Measurements from ENCODE around the gene MET. TPM values are rescaled to one million over a fixed set of nuclear protein-coding genes. Genes with fewer than 3 reads are reported as not detected.
"Not testable (repeated sequence)": the region's sequence is repeated elsewhere in the genome, so short reads cannot be mapped to it uniquely, and the experiment has no call there.

Gene MET
- 4.9 TPM for polyA plus RNA-seq (2013, experiment 1 of 2)
- polyA plus RNA-seq (2013, experiment 2 of 2): 5.7 TPM

DNA sequence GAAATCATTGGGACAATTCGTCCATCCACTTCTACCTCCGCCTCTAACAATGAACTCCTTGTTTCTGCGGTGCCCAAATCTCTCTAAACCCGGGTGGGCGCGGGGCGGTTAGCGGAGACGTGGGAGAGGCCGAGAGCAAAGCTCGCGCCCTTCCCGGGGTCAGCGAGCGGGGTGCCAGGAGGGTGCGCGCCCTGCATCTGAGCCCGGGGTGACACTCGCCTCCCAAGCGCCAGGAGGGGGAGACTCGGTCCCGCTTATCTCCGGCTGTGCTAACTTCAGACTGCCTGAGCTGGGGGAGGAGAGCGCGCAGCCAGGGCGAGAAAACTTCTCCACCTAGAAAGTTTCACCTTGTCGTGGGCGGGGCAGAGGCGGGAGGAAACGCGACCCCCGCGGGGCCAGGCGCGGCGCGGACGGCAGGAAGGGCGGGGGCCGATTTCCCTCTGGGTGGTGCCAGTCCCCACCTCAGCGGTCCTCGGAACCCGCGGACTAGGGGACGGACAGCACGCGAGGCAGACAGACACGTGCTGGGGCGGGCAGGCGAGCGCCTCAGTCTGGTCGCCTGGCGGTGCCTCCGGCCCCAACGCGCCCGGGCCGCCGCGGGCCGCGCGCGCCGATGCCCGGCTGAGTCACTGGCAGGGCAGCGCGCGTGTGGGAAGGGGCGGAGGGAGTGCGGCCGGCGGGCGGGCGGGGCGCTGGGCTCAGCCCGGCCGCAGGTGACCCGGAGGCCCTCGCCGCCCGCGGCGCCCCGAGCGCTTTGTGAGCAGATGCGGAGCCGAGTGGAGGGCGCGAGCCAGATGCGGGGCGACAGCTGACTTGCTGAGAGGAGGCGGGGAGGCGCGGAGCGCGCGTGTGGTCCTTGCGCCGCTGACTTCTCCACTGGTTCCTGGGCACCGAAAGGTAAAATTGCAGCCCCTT lies at the start of gene MET:
Gene MET, plus strand, starts transcription at position 516 of the 915 bp plus-strand sequence. CDS start 26,889 bp downstream, outside the sequence.
- 1% methylated on average over 101 of the region's 101 CpGs for WGBS
- Histone ChIP-seq H3K27me3 (ENCODE audit: insufficient read depth, low read length) (peaks cover 46% of the 10 kb centered on the region), H3K4me1 (ENCODE audit: insufficient read depth, low read length) (peaks cover 22% of the 10 kb centered on the region), H3K27ac (ENCODE audit: low read depth, low read length) (no peak within 1 kb of the TSS), H3K9me3 (ENCODE audit: insufficient read depth, low read depth, low read length) (no peaks in the 10 kb centered on the region), H3K36me3 (ENCODE audit: insufficient read depth, low read length) (no peaks in the 10 kb centered on the region), H3K4me3 (ENCODE audit: low read length) (peak within 1 kb of the TSS; percentile 81), H3K9ac (ENCODE audit: low read depth, low read length) (peak within 1 kb of the TSS; percentile 72)

DNA sequence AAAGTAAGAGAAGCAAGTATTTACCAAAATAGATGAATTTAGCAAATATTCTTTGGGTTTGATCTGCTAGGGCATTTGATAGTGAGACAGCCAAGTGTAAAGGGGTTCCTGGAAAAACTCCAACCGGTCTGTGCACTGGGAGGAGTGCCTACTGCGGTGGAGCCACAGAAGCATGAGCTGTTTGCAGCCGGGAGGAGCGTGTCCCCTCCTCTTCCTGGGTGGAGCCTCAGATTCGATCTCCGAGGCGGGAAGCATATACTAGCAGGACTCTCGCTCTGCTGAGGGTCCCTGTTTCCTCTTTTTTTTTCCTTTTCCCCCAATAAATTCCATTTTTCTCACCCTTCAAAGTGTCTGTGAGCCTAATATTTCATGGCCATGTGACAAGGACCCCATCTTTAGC lies 45.1 kb upstream of the MET start:
- no peaks in the 10 kb centered on the region for H3K36me3 ChIP-seq (ENCODE audit: insufficient read depth, low read length)
- no peak overlapping the region for H3K9ac ChIP-seq (ENCODE audit: low read depth, low read length)
- peaks cover 5% of the 10 kb centered on the region; the same call in 1 of the 2 replicates for H3K4me1 ChIP-seq (ENCODE audit: insufficient read depth, low read length)
- H3K4me3 ChIP-seq (ENCODE audit: low read length): no peak overlapping the region
- no peak overlapping the region for H3K27ac ChIP-seq (ENCODE audit: low read depth, low read length)
- H3K27me3 ChIP-seq (ENCODE audit: insufficient read depth, low read length): no peaks in the 10 kb centered on the region
- WGBS: 94% methylated on average over 8 of the region's 8 CpGs
- no peaks in the 10 kb centered on the region for H3K9me3 ChIP-seq (ENCODE audit: insufficient read depth, low read depth, low read length)

DNA sequence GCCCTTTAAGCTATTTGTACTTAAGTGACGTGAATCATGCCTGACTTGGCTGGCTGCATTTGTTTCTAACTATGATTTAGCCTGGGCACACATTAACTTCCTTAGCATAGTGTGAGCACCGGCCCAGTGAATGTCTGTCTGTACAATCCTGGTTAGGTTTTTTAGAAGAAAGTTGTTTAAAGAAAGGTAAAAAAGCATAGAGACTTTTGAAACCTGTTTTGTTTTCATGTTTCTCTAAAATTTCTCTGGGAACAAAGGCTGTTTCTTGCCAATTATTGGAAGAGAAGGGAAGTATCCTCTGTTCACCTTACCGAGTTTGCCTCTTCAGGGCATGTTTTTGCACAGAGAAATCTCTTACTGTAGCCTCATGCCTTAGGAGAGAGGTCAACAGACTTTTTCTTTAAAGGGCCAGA lies 42.9 kb upstream of the MET start:
- H3K9ac ChIP-seq (ENCODE audit: low read depth, low read length): no peak overlapping the region
- peaks cover 5% of the 10 kb centered on the region; the same call in 1 of the 2 replicates for H3K4me1 ChIP-seq (ENCODE audit: insufficient read depth, low read length)
- H3K9me3 ChIP-seq (ENCODE audit: insufficient read depth, low read depth, low read length): no peaks in the 10 kb centered on the region
- 93% methylated on average over 3 of the region's 3 CpGs for WGBS
- H3K27me3 ChIP-seq (ENCODE audit: insufficient read depth, low read length): no peaks in the 10 kb centered on the region
- H3K4me3 ChIP-seq (ENCODE audit: low read length): no peak overlapping the region
- H3K36me3 ChIP-seq (ENCODE audit: insufficient read depth, low read length): no peaks in the 10 kb centered on the region
- no peak overlapping the region for H3K27ac ChIP-seq (ENCODE audit: low read depth, low read length)

DNA sequence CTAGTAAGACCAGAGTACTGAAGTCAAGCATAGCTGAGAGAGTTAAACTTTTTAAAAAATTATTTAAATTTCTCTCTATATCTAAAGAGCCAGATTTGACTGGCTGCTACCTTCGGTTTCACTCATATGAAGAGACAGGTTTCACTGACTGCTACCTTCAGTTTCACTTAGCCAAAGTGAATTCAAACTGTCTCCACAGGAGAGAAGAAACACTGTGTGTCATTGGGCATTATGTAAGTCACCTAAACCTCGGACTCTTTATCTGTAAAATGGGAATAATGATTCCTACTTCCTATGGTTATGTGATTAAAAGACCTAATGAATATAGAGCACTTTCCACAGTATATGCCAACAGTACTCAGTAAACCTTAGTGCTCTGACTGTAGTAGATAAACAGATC lies 41.6 kb upstream of the MET start:
- Histone ChIP-seq H3K27me3 (ENCODE audit: insufficient read depth, low read length) (no peaks in the 10 kb centered on the region), H3K9me3 (ENCODE audit: insufficient read depth, low read depth, low read length) (no peaks in the 10 kb centered on the region), H3K4me1 (ENCODE audit: insufficient read depth, low read length) (peaks cover 5% of the 10 kb centered on the region; the same call in 1 of the 2 replicates), H3K36me3 (ENCODE audit: insufficient read depth, low read length) (no peaks in the 10 kb centered on the region), H3K9ac (ENCODE audit: low read depth, low read length) (no peak overlapping the region), H3K4me3 (ENCODE audit: low read length) (no peak overlapping the region), H3K27ac (ENCODE audit: low read depth, low read length) (no peak overlapping the region)
- WGBS: 88% methylated on average over 1 of the region's 2 CpGs

DNA sequence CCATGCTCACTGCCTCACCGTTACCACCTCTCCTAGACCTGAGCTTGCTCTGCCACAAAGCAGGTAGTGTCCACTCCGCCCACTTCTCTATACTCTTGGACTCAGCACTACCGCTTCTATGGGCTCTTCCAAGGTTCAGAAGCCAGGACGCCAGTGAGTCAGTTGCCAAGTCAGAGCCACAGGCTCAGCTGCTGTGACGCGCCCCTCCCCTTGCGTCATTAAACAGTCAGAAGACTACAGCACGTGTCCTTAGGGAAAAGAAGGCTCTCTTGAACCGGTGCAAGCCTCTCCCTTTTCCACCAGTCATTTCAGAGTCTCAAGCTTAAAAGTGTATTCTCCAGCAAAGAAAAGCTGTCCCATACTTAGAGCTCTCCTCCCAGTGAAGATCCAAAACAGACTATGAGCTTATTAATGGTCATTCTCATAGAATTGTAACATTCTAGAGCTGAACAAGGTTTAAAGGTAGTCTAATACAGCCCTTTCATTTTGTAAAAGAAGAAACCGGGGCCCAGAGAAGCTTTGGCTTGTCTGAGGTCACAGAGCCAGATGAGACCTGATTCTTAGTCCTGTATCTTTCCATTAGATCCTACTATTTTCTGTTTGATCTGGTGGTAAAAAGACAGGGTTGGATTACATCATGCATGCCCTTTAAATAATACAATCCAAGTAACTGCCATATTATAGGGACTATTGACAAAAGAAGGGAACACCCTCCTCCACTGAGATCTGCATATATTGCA lies 40.9 kb upstream of the MET start:
- no peak overlapping the region for H3K4me3 ChIP-seq (ENCODE audit: low read length)
- WGBS: 79% methylated on average over 10 of the region's 10 CpGs
- no peaks in the 10 kb centered on the region for H3K36me3 ChIP-seq (ENCODE audit: insufficient read depth, low read length)
- peaks cover 5% of the 10 kb centered on the region; the same call in 1 of the 2 replicates for H3K4me1 ChIP-seq (ENCODE audit: insufficient read depth, low read length)
- H3K9ac ChIP-seq (ENCODE audit: low read depth, low read length): no peak overlapping the region
- no peaks in the 10 kb centered on the region for H3K27me3 ChIP-seq (ENCODE audit: insufficient read depth, low read length)
- no peaks in the 10 kb centered on the region for H3K9me3 ChIP-seq (ENCODE audit: insufficient read depth, low read depth, low read length)
- no peak overlapping the region for H3K27ac ChIP-seq (ENCODE audit: low read depth, low read length)

DNA sequence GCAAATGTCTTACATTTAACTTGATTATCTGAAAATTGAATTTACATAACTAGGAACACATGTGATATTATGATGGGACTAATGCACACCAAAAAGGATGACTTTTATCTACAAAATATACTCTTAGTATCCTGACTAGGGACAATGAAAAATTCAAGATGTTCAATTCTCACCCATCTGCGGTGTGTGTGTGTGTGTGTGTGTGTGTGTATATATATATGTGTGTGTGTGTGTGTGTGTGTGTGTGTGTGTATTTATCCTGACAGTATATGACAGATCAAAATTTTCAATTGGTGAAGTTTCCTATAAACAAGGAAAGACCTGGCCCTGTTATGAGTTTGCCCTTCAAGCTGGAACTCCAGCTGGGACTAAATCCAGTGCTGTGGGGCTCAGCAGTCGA lies 40.3 kb upstream of the MET start:
- Histone ChIP-seq H3K4me3 (ENCODE audit: low read length) (no peak overlapping the region), H3K27me3 (ENCODE audit: insufficient read depth, low read length) (no peaks in the 10 kb centered on the region), H3K36me3 (ENCODE audit: insufficient read depth, low read length) (no peaks in the 10 kb centered on the region), H3K9ac (ENCODE audit: low read depth, low read length) (no peak overlapping the region), H3K4me1 (ENCODE audit: insufficient read depth, low read length) (peaks cover 5% of the 10 kb centered on the region; the same call in 1 of the 2 replicates), H3K27ac (ENCODE audit: low read depth, low read length) (no peak overlapping the region), H3K9me3 (ENCODE audit: insufficient read depth, low read depth, low read length) (no peaks in the 10 kb centered on the region)
- 100% methylated on average over 2 of the region's 2 CpGs for WGBS

DNA sequence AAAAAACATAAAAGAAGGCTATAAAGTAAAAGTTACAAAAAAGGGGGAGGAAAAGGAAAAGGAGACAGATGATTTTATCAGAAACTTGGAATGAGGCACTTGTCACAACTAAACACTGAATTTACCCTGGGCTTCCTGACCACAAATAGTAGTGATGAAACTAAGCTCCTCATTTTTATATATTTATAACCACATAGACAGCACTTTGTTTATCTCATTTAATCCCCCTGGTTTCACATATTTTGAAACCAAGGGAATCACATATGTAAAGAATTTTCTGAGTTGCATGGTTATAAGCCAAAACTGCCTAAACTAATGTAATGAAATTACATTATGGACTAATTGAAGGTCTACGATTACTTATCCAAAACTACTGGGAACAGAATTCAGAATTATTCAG lies 39.6 kb upstream of the MET start:
- H3K27me3 ChIP-seq (ENCODE audit: insufficient read depth, low read length): no peaks in the 10 kb centered on the region
- H3K36me3 ChIP-seq (ENCODE audit: insufficient read depth, low read length): no peaks in the 10 kb centered on the region
- H3K4me3 ChIP-seq (ENCODE audit: low read length): no peak overlapping the region
- no peak overlapping the region for H3K27ac ChIP-seq (ENCODE audit: low read depth, low read length)
- no CpG with 5 or more reads among the region's 1 CpG for WGBS
- no peaks in the 10 kb centered on the region for H3K9me3 ChIP-seq (ENCODE audit: insufficient read depth, low read depth, low read length)
- no peak overlapping the region for H3K9ac ChIP-seq (ENCODE audit: low read depth, low read length)
- H3K4me1 ChIP-seq (ENCODE audit: insufficient read depth, low read length): peaks cover 5% of the 10 kb centered on the region; the same call in 1 of the 2 replicates

DNA sequence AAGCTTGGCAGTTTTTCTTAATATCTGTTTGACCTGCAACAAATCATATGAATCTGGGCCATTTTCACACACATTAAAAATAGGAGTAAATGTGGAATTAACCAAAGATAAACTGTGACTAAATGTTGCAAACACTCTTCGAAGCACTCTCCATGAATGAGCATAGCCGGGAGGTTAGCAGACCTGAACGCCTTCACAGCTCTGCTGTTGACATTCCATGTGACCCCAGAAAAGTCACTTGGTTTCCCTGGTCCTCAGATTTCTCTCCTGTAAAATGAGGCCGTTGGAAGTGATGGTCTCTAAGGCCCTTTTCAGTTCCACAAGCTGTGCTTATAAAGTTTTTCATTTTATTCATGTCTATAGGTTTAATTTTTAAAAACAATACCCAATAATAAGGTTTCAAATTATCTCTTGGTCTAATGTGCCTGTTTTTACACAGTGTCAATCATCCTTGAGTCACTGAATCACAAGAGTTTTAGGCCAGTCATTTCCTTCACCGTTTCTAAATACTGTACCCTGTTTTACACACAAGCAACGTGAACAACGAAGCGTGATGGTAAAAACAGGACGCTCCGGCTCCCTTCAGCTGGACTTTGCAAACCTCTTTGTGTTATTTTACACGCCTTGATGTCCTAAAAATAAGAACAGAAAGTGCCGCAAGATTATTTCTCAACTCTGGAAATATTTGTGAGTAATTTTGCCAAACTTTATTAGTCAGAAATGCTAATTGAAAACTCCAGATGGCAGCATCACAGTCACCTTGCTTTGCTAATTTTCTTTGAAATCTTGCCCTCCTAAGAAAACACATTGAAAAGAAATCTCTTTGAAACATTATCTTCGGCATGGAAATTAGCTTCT lies 38.6 kb upstream of the MET start:
- no peaks in the 10 kb centered on the region for H3K9me3 ChIP-seq (ENCODE audit: insufficient read depth, low read depth, low read length)
- H3K27ac ChIP-seq (ENCODE audit: low read depth, low read length): no peak overlapping the region
- no peaks in the 10 kb centered on the region for H3K36me3 ChIP-seq (ENCODE audit: insufficient read depth, low read length)
- no peak overlapping the region for H3K4me3 ChIP-seq (ENCODE audit: low read length)
- no peak overlapping the region for H3K9ac ChIP-seq (ENCODE audit: low read depth, low read length)
- 93% methylated on average over 13 of the region's 13 CpGs for WGBS
- H3K4me1 ChIP-seq (ENCODE audit: insufficient read depth, low read length): peaks cover 5% of the 10 kb centered on the region; the same call in 1 of the 2 replicates
- H3K27me3 ChIP-seq (ENCODE audit: insufficient read depth, low read length): no peaks in the 10 kb centered on the region

DNA sequence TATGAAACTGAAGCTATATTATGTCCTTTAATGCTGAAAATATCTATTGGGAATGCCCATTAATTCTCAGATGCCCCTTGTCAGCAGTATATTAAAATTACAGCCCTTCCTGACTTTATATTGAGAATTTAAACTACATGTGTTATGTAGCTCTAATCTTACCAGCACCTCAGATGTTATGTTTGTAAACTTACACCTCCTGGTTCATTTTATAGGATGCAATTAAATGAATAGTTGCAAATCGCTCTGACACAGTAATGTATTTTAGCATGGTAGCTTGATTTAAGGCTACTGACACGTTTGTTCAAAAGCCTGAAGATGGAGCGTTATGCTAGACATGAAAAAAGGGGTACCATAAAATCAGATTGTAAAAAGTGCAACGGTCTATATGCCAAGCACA lies 35.0 kb upstream of the MET start:
- Histone ChIP-seq H3K27ac (ENCODE audit: low read depth, low read length) (no peak overlapping the region), H3K27me3 (ENCODE audit: insufficient read depth, low read length) (no peaks in the 10 kb centered on the region), H3K36me3 (ENCODE audit: insufficient read depth, low read length) (no peaks in the 10 kb centered on the region), H3K4me3 (ENCODE audit: low read length) (no peak overlapping the region), H3K4me1 (ENCODE audit: insufficient read depth, low read length) (no peaks in the 10 kb centered on the region), H3K9me3 (ENCODE audit: insufficient read depth, low read depth, low read length) (peaks cover 5% of the 10 kb centered on the region; the same call in 1 of the 2 replicates), H3K9ac (ENCODE audit: low read depth, low read length) (no peak overlapping the region)
- 95% methylated on average over 4 of the region's 4 CpGs for WGBS

DNA sequence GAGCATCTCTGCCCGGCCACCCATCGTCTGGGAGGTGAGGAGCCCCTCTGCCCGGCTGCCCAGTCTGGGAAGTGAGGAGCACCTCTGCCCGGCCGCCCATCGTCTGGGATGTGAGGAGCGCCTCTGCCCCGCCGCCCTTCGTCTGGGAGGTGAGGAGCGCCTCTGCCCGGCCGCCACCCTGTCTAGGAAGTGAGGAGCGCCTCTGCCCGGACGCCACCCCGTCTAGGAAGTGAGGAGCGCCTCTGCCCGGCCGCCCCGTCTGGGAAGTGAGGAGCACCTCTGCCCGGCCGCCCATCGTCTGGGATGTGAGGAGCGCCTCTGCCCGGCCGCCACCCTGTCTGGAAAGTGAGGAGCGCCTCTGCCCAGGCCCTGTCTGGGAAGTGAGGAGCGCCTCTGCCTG lies 33.4 kb upstream of the MET start:
- not testable (repeated sequence) for H3K9ac ChIP-seq (ENCODE audit: low read depth, low read length); H3K9me3 ChIP-seq (ENCODE audit: insufficient read depth, low read depth, low read length); H3K4me1 ChIP-seq (ENCODE audit: insufficient read depth, low read length); H3K4me3 ChIP-seq (ENCODE audit: low read length); H3K27me3 ChIP-seq (ENCODE audit: insufficient read depth, low read length); H3K27ac ChIP-seq (ENCODE audit: low read depth, low read length); H3K36me3 ChIP-seq (ENCODE audit: insufficient read depth, low read length)
- WGBS: 96% methylated on average over 29 of the region's 29 CpGs
